Jurkat, Clone E6-1 (cell line): ENCODE results near the gene CRYBA2.

Source experiments
- DNase-seq: peaks from one replicate; pipeline ENCODE4 v3.0.0-alpha.2; 2011; ENCODE audit warnings: low read depth, low spot score
- H3K4me3 ChIP-seq: 2 replicates; pipeline ENCODE4 v1.5.1; 2011; ENCODE audit warnings: mild to moderate bottlenecking, low read length, control low read depth, moderate library complexity

CRYBA2 gene

DNA sequence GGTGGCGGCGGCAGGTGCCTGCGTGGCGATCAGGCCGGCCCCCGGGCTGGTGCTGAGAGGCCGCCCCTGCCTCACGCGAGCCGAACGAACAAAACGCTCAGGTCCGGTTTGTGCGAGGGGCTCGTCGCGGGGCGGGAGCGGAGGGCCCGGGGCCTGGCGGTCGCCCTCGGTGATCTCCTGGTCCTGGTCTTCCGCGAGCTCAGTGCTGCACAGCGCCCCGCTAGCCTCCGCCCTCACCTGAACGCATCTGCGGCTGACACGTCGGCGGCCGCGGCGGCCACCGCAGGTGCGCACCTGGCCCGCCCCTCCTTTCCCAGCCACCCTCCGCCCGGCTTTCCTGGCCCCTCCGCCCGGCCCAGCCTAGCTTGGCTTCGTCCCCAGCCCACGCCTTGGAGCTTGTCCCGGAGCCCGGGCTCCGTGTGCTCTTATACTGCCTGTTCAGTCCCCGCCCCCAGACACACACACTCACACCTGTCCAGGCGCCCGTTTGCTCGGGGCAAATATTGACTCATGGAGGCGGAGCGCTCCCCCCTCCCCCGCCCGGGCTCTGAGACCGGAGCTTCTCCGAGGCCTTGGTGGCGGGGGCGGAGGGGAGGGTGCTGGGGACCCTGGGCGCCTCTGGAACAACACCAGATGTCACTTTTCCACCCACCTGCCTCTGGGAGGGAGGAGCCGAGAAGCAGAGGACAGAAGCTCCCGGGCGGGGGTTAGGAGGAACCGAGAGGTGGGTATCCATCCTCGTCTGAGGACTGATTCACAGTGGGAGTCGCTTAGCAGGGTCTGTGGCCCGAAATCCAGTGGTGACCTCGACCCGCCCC, 8.6 kb upstream of the CRYBA2 start:
- DNase-seq: no peak
- no peak overlapping the region for H3K4me3 ChIP-seq

DNA sequence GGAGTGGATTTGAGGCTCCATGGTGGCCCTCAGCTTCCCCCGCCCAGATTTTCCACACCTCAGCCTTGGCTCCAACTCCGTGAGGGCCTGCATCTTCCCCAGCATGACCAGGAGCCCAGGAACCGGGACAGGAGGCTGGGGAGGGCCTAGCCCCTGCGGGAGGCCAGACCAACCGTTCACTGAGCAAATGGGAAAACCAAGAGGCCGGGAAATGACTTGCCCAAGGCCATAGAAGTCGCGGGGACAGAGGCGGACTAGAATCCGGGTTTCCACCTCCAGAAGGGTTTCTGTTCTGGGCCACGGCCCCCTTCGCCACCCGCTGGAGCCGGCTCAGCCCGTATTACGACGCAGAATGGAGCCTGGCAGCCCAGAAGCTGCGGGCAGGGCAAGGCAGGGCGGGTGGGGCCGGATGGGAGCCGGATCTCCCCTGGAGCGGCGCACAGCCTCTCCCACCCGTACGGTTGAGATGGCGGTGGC, 7.9 kb upstream of the CRYBA2 start:
- DNase-seq: no peak
- no peak overlapping the region for H3K4me3 ChIP-seq

DNA sequence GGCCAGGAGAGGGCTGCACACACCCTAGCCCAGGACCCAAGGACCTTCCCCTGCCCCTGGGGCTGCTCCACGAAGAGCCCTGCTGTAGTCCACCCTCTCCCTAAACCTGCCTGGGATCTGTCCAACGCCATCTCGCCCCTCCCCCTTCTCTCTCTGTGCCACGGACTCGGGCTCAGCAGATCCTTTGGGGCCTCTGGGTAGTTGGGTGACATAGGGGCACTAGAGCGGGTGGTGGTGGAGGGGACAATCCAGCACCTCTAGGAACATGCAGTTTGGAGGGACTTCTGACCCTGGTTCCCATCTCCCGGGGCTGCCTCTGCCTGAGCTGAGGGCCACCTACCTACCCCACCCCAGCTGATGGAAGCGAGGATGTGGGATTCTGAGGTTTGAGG, 7.3 kb upstream of the CRYBA2 start:
- H3K4me3 ChIP-seq: no peak overlapping the region
- DNase-seq: no peak

DNA sequence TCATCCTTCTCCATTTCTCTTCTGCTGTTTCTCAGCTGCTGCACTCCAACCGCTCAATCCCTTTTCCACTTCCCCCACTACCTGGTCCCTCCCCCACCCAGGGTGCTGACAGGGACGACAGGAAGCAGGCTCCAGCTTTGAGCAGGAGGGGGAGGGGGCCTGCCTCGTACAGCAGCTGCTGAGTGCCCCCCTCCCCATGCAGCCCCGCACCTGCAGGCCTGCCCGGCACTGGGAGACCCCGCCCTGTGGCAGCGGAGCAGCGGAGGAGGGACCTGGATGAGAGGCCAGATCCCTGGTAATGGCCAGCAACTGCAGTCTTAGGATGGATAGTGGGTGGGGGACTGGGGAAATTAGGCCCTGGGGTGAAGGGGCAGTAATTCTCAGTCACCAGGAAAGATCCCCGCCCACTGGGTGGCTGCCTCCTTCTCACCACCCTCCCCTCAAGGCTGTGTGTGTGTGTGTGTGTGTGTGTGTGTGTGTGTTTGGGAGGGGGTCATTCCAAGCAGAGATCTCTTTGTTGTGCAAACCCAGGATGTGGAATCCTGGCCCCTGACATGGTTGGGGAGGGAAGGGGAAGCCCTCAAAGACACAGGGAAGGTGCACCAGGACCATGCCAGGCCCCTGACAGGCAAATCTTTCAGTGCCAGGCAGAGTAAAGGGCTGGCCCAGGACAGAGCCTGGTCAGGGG, 6.8 kb upstream of the CRYBA2 start:
- peak; percentile 30 for DNase-seq

DNA sequence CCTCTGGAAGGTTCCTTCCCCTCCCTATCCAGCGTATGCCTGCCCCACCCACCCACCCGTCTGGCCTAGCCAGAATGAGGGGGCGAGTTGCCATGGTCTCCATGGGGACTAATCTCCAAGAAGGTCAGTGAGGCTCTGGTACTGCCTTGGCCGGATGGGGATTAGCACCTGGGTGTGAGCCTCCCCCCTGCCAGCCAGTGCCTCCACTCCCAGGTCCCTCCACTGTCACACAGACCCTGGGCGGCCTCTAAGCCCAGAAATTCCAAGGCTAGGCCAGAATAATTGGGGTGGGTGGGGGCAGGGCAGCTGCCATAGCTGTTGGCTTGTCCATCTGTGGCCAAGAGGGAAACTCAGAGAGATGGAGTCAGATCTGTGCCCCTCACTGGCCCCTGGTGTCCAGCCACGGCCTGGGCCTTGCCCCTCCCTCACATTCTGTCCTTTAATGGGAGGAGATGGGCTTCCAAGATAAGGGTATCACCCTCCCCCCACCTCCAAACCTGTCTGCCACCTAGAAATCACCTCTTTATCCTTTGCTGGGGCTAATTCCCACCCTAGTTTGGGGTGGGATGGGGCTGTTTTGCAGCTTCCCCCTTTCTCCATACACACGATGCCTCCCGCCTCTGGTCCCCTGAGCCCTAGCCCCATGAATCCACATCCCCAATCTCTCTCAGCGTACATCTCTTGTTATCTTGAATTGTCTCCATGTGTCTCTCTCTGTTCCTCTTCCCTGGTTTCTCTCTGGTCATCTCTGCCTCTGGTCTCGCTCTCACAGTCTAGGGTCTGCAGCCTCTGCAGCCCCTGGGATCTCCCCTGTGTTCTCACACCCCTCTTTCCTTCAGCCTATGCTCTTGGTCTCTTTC, 6.0 kb upstream of the CRYBA2 start:
- no peak overlapping the region for H3K4me3 ChIP-seq
- no peak for DNase-seq

More for the DNA sequence above, 6.8 kb upstream of the CRYBA2 start:
- no peak overlapping the region for H3K4me3 ChIP-seq

DNA sequence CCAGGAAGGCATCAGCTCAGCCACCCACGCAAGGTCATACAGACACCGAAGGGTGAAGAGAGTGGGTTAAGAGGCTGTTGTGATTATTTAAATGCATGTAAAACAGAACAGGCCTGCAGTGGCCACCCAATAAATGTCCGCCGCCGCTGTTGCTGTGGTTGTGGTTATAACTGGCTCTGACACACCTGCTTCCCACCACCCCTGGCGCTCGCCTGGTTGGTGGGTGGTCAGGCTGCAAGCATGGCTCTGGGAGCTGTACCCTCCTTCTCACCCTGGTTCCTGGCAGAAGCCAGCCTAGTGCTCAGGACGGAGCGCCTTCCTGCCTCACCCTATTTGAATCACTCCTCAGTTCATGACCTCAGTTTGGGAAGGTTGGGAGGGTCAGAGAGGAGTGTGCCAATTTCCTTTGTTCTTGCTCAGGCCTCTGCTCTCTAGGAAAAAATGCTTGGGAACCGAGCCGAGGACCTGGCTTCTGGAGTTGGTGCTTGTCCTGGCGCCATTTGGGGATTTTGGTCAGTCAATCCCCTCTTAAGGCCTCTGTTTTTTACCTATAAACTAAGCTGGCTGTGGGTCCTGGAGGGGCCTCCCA, 5.3 kb upstream of the CRYBA2 start:
- no peak overlapping the region for H3K4me3 ChIP-seq
- DNase-seq: no peak

DNA sequence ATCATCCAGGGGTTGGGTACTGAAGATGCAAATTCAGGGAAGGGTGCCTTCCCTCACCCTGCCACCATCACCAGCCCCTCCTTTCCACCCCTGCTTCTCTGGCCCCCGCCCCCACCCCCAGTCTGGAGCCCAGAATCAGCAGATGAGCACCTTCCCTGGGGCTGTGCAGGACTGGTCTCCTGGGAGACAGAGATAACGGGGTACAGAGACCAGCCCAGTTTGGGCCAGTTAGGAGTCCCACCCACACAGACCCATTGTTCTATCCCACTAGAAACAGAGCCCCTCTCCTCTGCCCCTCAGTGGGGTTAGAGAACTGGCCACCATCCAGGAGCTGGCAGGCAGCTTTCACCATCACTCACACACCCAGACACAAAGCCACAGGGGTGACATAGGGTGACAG, 4.5 kb upstream of the CRYBA2 start:
- H3K4me3 ChIP-seq: no peak overlapping the region
- DNase-seq: no peak

DNA sequence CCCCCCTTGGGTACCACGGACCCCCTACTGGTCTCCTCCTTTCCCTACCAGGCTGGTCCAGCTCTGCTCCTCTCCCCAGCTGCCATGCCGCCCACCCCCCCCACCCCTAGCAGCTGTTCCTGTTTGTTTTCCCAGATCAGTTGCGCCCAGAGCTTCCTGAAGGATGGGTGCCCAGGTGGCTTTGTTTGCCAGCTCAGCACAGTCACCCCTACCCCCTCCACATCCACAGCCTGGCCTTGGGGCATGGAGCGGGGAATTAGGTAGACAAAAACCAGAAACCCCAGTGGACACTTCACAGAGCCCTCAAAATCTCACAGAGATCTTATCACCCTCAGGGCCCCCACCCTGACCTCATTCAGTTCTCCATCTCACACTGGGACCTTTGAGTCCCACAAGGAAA, 3.7 kb upstream of the CRYBA2 start:
- DNase-seq: no peak
- H3K4me3 ChIP-seq: no peak overlapping the region

DNA sequence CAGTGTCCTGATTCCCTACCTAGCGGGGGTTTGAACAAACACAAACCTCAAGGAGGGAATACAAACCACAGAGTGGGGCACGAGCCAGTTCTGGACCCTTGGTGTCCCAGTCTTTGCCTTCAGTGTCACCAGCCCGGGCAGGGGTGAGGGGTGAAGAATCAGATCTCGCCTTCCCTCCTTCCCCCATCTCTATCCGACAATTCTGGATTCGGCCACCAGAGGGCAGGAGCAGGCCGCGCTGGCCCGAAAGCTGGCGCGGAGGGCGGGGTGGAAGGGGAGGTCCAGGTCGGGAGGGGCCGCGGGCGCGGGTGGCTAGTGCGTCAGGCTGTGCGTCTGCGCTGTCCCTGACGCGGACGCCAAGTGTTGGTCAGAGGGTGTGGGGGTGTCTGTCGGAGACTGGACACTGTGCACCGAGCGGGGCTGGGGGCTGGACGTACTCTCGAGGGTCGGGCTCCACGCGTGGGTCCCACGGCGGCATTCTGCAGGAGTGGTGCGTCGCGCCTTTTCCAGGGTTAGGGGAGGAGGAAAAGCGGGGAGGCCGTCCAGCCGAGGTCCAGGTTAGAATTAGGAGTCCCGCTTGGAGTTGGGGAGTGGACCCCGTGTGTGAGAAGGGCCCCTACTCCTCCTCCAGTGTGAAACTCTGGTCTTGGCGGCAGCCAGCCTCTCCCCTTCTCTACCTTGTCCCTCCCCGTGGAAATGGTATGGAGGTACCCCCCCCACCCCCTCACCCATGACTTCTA, 2.9 kb upstream of the CRYBA2 start:
- peak overlapping the region; percentile 24; the same call in 1 of the 2 replicates for H3K4me3 ChIP-seq
- DNase-seq: peak; percentile 50

DNA sequence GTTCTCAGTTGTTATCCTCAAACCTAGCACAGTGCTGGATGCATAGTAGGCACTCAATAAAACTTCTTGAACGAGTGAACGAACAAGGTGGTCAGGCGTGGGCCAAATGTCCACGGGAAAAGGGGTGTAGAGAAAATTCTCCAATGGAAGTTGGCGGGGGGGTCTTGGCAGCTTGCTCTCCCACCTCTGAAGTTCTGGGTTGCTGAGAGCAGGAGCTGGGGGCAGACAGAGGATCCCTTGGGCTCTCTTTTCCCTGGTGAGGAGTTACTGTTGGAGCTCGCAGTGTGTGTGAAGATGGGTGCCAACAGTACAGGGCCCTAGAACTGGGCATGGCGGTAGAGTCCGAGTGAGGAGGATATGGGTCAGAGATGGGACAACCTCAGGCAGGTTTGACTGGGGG, 2.3 kb upstream of the CRYBA2 start:
- no peak overlapping the region for H3K4me3 ChIP-seq
- DNase-seq: no peak

DNA sequence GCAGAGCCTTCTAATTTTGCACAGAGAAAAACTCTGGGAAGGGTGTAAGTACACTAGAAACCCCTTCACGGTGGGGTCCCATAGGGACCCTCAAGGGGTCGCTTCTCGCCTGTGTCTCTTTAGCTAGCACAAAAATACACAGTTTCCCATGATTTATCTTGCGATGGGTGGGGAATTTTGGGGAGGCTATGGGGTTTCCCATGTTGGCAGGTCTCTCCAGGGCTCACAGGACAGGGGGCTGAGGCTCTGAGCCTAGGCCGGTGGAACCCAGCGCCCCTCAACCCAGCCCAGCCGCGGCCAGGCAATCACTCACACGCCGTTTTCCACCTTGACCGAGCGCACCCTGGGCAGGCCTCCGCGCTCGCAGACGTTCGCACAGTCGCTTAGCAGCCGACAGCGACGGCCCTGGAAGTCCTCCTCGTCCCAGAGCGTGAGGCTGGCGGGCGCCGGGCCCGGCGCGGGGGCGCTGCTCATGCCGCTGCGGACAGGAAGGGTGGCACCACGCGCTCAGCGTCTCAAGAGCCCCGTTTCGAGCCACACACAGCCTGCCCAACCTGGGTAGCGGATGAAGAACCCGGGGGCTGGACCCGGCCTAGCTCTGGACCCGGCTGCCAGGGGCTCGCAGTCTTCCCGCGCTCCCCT, 398 bp downstream of the CRYBA2 start:
- no peak for DNase-seq
- H3K4me3 ChIP-seq: no peak overlapping the region

DNA sequence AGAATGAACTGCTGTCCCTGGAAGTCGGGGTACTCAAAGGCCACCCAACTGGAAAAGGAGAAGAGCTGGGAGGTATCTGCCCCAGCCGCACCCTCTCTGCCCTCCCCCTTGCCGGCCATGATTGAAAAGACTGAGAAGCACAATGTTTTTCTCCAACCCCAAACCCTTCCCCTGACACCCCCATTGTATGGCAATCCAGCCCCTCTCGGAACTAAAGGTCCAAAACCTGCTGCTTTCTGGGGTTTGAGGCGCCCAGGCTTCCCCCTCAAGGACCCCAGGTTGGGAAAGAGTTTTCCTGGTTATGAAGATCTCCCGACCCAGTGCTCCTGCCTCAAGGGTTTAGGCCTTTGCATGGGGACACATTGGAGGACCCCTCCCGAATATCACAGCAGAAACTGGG, 1.0 kb downstream of the CRYBA2 start:
- H3K4me3 ChIP-seq: no peak overlapping the region
- no peak for DNase-seq

DNA sequence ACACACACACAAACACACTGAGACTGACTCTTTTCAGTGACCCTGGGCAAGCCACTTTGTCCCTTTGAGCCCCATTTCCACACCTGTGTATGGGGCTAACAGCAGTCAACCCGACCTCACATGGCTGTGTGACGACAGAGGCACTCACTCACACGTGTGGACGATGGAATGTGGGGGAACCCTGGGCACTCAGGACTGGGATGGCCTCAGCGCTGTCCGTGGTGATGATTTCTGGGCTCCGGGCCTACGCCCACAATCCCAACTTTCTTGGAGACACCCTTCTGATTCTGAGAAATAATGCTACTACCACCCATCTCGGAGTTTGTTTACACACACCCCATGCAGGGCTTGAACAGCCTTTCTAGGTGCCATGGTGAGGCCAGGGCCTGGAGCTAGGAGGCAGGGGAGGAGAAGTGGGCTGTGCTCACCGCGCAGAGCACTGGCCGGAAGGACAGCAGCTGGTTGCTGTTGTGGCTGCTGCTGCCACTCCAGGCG, 1.5 kb downstream of the CRYBA2 start:
- H3K4me3 ChIP-seq: no peak overlapping the region
- no peak for DNase-seq

DNA sequence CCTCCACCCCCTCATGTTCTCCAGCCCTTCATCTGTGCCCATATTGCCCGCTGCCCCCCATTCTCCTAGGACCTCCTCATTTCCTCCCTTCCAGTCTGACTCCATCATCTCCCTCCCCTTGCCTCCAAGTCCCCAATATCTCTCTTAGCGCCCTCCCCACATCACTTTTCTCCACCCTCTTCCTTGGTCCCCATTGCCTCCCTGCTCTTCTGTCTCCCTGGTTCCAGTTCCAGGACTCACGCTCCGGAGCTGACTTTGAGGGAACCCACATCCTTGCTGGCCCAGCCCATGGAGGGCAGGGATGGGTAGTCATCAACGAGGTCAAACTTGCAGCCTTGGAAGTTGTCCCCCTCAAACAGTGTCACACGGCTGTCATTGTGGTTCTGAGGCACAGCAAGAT, 2.6 kb downstream of the CRYBA2 start:
- H3K4me3 ChIP-seq: no peak overlapping the region
- DNase-seq: no peak

DNA sequence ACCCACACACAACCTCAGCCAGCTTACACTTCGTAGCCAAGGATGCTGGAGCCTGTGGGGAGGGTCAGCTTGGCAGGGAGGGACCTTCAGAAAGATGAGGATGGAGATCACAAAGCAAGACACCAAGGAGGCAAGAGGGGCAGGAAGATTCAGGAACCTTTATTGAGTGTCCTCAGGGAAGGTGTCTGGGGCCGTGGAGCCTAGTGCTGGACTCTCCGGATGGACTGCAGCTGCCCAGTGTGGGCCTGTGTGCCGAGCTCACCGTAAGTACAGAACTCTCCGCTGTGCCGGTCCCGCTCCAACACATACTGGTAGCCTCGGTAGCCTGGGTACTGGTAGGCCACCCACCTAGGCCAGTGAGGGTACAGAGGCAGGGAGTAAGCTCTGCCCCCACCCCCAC, 3.2 kb downstream of the CRYBA2 start:
- no peak for DNase-seq
- H3K4me3 ChIP-seq: no peak overlapping the region

DNA sequence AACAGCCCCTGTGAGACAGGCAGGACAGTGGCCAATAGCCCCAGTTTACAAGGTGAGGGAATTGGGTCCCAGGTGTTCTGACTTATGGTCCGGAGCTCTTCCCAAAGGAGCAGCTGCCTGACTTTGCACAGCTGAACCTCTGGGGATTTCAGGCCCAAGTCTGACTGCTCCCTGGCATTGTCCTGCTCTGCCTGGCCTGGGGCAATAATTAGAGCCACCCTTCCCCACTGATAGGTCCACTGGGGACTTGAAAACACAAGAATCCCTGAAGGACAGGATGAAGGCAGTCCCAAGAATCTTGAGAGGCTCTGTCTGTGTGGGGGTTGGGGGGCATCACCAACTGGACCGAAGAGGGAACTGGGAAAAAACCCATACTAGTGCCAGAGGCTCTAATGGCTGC, 4.6 kb downstream of the CRYBA2 start:
- DNase-seq: no peak

DNA sequence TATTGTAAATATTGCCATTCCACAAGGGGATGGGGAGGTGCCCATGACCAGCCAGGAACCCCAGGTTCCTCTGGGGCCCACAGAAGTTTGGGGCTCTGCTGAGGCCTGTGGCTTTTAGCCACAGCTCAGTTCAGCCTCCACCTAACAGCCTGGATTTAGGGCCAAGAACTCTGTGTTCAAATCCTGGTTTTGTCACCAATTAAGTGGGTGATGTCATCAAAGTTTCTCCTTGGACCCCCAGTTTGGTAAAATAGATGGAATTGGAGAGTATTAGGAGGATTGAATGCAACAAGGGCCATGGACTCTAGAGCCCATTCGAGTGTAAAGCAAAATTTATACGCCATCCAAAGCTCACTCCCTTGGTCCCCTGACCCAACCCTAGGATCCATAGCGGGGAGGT, 5.1 kb downstream of the CRYBA2 start:
- no peak overlapping the region for H3K4me3 ChIP-seq
- no peak for DNase-seq

More for the DNA sequence above, 4.6 kb downstream of the CRYBA2 start:
- no peak overlapping the region for H3K4me3 ChIP-seq

DNA sequence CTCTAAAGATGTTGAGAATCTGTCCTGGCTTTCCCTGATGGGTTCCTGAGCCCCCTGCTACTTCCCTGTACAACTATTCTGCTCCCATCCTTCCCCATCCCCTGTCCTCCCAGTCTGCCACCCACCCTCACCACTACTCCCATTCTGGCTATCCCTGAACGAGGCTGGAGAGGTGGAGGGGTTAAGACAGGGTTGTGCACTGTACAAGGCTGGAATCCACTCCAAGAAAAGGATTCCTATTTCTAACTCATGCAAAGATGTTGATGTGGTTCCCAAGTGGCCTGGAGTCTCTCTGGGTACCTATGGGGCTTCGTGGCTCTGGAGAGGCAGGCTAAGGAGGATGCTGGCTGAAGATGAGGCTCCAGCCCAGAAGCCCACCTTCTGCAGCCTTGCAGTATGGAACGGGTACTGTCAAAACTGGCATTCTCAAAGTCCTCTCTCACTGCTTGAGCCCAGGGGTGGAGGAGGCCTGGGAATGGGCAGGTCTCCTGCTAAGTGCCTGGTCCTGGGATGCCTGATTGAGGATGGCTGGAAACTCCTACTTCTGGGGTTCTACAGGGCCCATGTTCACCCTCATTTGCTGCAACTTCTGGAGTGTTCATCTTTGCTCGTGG, 7.0 kb downstream of the CRYBA2 start:
- DNase-seq: no peak
- no peak overlapping the region for H3K4me3 ChIP-seq
